ENCODE results near the gene KIAA1671.

The KIAA1671 gene

GRCh38 chr22:25030636-25031035 is 78.1 kb downstream of the KIAA1671 start:
- no peak overlapping the region for H3K4me3 ChIP-seq (ENCODE audit: low read depth in 1 of 2, low read length in 2 of 2)
- no peaks in the 10 kb centered on the region for H3K9me3 ChIP-seq (ENCODE audit: control insufficient read depth in 1 of 2, low read length in 2 of 2)
- no peak overlapping the region for H3K27ac ChIP-seq (ENCODE audit: low read length)
- peaks cover 0 to 7% of the 10 kb centered on the region in 2 donors for H3K4me1 ChIP-seq (ENCODE audit: control insufficient read depth in 1 of 2, insufficient read depth in 2 of 2, low read length in 2 of 2)
- no peaks in the 10 kb centered on the region for H3K36me3 ChIP-seq (ENCODE audit: control insufficient read depth in 1 of 2, insufficient read depth in 2 of 2, low read length in 2 of 2)
- H3K27me3 ChIP-seq (ENCODE audit: low read depth, low read length) = no peaks in the 10 kb centered on the region

GRCh38 chr22:25032066-25032465 is 79.5 kb downstream of the KIAA1671 start:
- Histone ChIP-seq H3K27ac (ENCODE audit: low read length) (no peak overlapping the region), H3K4me3 (ENCODE audit: low read depth in 1 of 2, low read length in 2 of 2) (no peak overlapping the region), H3K36me3 (ENCODE audit: control insufficient read depth in 1 of 2, insufficient read depth in 2 of 2, low read length in 2 of 2) (no peaks in the 10 kb centered on the region), H3K4me1 (ENCODE audit: control insufficient read depth in 1 of 2, insufficient read depth in 2 of 2, low read length in 2 of 2) (peaks cover 0 to 3% of the 10 kb centered on the region in 2 donors), H3K27me3 (ENCODE audit: low read depth, low read length) (no peaks in the 10 kb centered on the region), H3K9me3 (ENCODE audit: control insufficient read depth in 1 of 2, low read length in 2 of 2) (no peaks in the 10 kb centered on the region)

DNA sequence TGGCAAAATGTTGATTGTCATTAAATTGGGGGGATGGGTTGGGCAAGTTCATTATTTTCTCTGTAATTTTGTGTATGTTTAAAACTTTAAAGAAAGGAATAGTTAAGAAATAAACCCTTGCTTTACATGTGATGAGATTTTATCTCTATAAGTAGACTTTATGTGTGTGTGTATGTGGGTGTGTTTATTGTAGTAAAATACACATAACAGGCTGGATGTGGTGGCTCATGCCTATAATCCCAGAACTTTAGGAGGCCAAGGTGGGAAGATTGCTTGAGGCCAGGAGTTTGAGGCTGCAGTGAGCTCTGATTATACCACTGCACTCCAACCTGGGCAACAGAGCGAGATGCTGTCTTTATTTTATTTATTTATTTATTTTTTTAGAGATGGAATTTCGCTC is 83.2 kb downstream of the KIAA1671 start:
- no peak overlapping the region for H3K4me3 ChIP-seq (ENCODE audit: low read depth in 1 of 2, low read length in 2 of 2)
- H3K4me1 ChIP-seq (ENCODE audit: control insufficient read depth in 1 of 2, insufficient read depth in 2 of 2, low read length in 2 of 2) = no peaks in the 10 kb centered on the region
- H3K36me3 ChIP-seq (ENCODE audit: control insufficient read depth in 1 of 2, insufficient read depth in 2 of 2, low read length in 2 of 2) = peaks cover 0 to 17% of the 10 kb centered on the region in 2 donors
- no peak overlapping the region for H3K27ac ChIP-seq (ENCODE audit: low read length)
- no peaks in the 10 kb centered on the region for H3K27me3 ChIP-seq (ENCODE audit: low read depth, low read length)
- no peaks in the 10 kb centered on the region for H3K9me3 ChIP-seq (ENCODE audit: control insufficient read depth in 1 of 2, low read length in 2 of 2)

GRCh38 chr22:25038239-25038638 is 85.7 kb downstream of the KIAA1671 start:
- Histone ChIP-seq H3K27me3 (ENCODE audit: low read depth, low read length) (no peaks in the 10 kb centered on the region), H3K4me1 (ENCODE audit: control insufficient read depth in 1 of 2, insufficient read depth in 2 of 2, low read length in 2 of 2) (no peaks in the 10 kb centered on the region), H3K4me3 (ENCODE audit: low read depth in 1 of 2, low read length in 2 of 2) (no peak overlapping the region), H3K27ac (ENCODE audit: low read length) (no peak overlapping the region), H3K9me3 (ENCODE audit: control insufficient read depth in 1 of 2, low read length in 2 of 2) (no peaks in the 10 kb centered on the region), H3K36me3 (ENCODE audit: control insufficient read depth in 1 of 2, insufficient read depth in 2 of 2, low read length in 2 of 2) (peaks cover 0 to 23% of the 10 kb centered on the region in 2 donors)

DNA sequence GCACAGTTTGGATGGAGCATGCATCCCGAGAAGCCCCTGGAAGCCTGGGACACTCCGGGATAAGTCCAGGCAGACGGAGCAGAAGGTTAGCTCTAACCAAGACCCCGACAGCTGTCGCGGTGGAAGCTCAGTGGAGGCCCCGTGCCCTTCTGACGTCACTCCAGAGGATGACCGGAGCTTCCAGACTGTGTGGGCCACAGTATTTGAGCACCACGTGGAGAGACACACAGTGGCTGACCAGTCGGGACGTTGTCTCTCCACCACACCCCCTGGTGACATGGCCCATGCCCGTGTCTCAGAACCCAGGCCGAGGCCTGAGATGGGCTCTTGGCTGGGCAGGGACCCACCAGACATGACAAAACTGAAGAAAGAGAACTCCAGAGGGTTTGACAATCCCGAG is 86.3 kb downstream of the KIAA1671 start:
- no peak overlapping the region for H3K27ac ChIP-seq (ENCODE audit: low read length)
- H3K27me3 ChIP-seq (ENCODE audit: low read depth, low read length) = no peaks in the 10 kb centered on the region
- H3K9me3 ChIP-seq (ENCODE audit: control insufficient read depth in 1 of 2, low read length in 2 of 2) = no peaks in the 10 kb centered on the region
- no peaks in the 10 kb centered on the region for H3K4me1 ChIP-seq (ENCODE audit: control insufficient read depth in 1 of 2, insufficient read depth in 2 of 2, low read length in 2 of 2)
- H3K4me3 ChIP-seq (ENCODE audit: low read depth in 1 of 2, low read length in 2 of 2) = no peak overlapping the region
- H3K36me3 ChIP-seq (ENCODE audit: control insufficient read depth in 1 of 2, insufficient read depth in 2 of 2, low read length in 2 of 2) = peaks cover 0 to 23% of the 10 kb centered on the region in 2 donors

DNA sequence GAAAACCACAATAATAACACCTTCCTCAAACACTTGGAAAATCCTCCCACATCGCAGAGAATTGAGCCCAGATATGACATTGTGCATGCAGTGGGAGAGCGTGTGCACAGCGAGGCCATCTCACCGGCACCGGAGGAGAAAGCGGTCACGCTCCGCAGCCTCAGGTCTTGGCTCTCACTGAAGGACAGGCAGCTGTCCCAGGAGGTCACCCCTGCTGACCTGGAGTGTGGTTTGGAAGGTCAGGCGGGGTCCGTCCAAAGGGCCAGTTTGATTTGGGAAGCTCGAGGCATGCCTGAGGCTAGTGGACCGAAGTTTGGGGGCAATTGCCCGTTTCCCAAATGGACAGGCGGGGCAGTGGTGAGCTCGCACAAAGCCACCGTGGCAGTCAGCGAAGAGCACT is 86.7 kb downstream of the KIAA1671 start:
- no peak overlapping the region for H3K27ac ChIP-seq (ENCODE audit: low read length)
- no peaks in the 10 kb centered on the region for H3K9me3 ChIP-seq (ENCODE audit: control insufficient read depth in 1 of 2, low read length in 2 of 2)
- no peak overlapping the region for H3K4me3 ChIP-seq (ENCODE audit: low read depth in 1 of 2, low read length in 2 of 2)
- H3K27me3 ChIP-seq (ENCODE audit: low read depth, low read length) = no peaks in the 10 kb centered on the region
- H3K36me3 ChIP-seq (ENCODE audit: control insufficient read depth in 1 of 2, insufficient read depth in 2 of 2, low read length in 2 of 2) = peaks cover 0 to 23% of the 10 kb centered on the region in 2 donors
- H3K4me1 ChIP-seq (ENCODE audit: control insufficient read depth in 1 of 2, insufficient read depth in 2 of 2, low read length in 2 of 2) = no peaks in the 10 kb centered on the region

- Histone ChIP-seq H3K27ac (ENCODE audit: low read length) (no peak overlapping the region), H3K4me3 (ENCODE audit: low read depth in 1 of 2, low read length in 2 of 2) (no peak overlapping the region), H3K9me3 (ENCODE audit: control insufficient read depth in 1 of 2, low read length in 2 of 2) (no peaks in the 10 kb centered on the region), H3K27me3 (ENCODE audit: low read depth, low read length) (no peaks in the 10 kb centered on the region), H3K4me1 (ENCODE audit: control insufficient read depth in 1 of 2, insufficient read depth in 2 of 2, low read length in 2 of 2) (no peaks in the 10 kb centered on the region), H3K36me3 (ENCODE audit: control insufficient read depth in 1 of 2, insufficient read depth in 2 of 2, low read length in 2 of 2) (peaks cover 0 to 23% of the 10 kb centered on the region in 2 donors)
Measured at GRCh38 chr22:25039754-25040153, 87.2 kb downstream of the KIAA1671 start.

GRCh38 chr22:25045159-25045558 is 92.6 kb downstream of the KIAA1671 start:
- H3K9me3 ChIP-seq (ENCODE audit: control insufficient read depth in 1 of 2, low read length in 2 of 2) = no peaks in the 10 kb centered on the region
- H3K27ac ChIP-seq (ENCODE audit: low read length) = no peak overlapping the region
- H3K36me3 ChIP-seq (ENCODE audit: control insufficient read depth in 1 of 2, insufficient read depth in 2 of 2, low read length in 2 of 2) = peaks cover 5 to 7% of the 10 kb centered on the region in 2 donors
- no peaks in the 10 kb centered on the region for H3K27me3 ChIP-seq (ENCODE audit: low read depth, low read length)
- no peaks in the 10 kb centered on the region for H3K4me1 ChIP-seq (ENCODE audit: control insufficient read depth in 1 of 2, insufficient read depth in 2 of 2, low read length in 2 of 2)
- no peak overlapping the region for H3K4me3 ChIP-seq (ENCODE audit: low read depth in 1 of 2, low read length in 2 of 2)

GRCh38 chr22:25048071-25048470 is 95.6 kb downstream of the KIAA1671 start:
- no peak overlapping the region for H3K27ac ChIP-seq (ENCODE audit: low read length)
- H3K4me3 ChIP-seq (ENCODE audit: low read depth in 1 of 2, low read length in 2 of 2) = no peak overlapping the region
- H3K4me1 ChIP-seq (ENCODE audit: control insufficient read depth in 1 of 2, insufficient read depth in 2 of 2, low read length in 2 of 2) = no peaks in the 10 kb centered on the region
- H3K9me3 ChIP-seq (ENCODE audit: control insufficient read depth in 1 of 2, low read length in 2 of 2) = peaks cover 6 to 7% of the 10 kb centered on the region in 2 donors
- no peaks in the 10 kb centered on the region for H3K27me3 ChIP-seq (ENCODE audit: low read depth, low read length)
- H3K36me3 ChIP-seq (ENCODE audit: control insufficient read depth in 1 of 2, insufficient read depth in 2 of 2, low read length in 2 of 2) = peaks cover 6 to 10% of the 10 kb centered on the region in 2 donors

DNA sequence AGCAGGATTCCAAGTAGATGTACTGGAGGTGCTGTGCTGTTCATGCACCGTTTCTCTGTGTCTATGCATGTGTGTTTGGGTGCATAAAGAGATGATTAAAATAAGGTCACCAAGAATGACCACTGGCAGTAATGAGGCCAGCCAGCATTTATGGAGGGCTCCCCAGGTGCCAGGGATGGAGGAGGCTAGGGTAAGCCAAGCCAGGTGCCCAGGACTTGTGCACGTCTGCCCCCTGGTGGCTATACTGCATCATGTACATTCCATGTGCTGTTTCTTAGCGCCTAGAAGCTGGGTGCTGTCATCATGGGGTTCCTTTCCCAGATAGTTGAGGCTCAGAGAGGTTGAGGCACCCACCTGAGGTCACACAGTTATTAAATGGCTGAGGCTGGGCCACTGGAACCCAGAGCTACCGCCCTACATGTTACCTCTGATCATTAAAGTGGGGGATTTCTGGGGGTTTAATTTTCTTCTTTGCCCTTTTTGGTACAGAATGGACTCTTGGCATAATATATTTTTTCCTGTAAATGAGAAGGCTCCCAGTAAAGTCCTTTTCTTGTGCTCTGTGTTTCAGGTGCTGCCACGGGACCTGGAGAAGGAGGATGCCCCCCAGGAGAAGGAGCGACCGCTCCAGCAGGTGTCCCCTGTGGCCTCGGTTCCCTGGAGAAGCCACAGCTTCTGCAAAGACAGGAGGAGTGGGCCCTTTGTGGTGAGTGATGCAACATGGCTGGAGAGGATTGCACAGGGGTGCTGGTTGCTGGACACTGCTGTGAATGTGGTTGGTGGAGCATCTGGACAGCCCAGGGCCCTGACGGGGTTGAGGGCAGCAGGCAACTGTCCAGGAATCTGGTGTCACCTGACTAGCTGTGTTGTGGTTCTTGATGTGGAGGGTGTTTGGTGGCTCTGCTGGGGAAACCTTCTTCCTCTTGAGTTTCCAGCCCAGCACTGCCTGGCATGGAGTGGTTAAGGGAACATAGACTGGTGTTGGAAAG is 96.4 kb downstream of the KIAA1671 start:
- Histone ChIP-seq H3K4me3 (ENCODE audit: low read depth in 1 of 2, low read length in 2 of 2) (no peak overlapping the region), H3K9me3 (ENCODE audit: control insufficient read depth in 1 of 2, low read length in 2 of 2) (peaks cover 6 to 7% of the 10 kb centered on the region in 2 donors), H3K27me3 (ENCODE audit: low read depth, low read length) (no peaks in the 10 kb centered on the region), H3K4me1 (ENCODE audit: control insufficient read depth in 1 of 2, insufficient read depth in 2 of 2, low read length in 2 of 2) (no peaks in the 10 kb centered on the region), H3K27ac (ENCODE audit: low read length) (no peak overlapping the region), H3K36me3 (ENCODE audit: control insufficient read depth in 1 of 2, insufficient read depth in 2 of 2, low read length in 2 of 2) (peaks cover 6 to 10% of the 10 kb centered on the region in 2 donors)

DNA sequence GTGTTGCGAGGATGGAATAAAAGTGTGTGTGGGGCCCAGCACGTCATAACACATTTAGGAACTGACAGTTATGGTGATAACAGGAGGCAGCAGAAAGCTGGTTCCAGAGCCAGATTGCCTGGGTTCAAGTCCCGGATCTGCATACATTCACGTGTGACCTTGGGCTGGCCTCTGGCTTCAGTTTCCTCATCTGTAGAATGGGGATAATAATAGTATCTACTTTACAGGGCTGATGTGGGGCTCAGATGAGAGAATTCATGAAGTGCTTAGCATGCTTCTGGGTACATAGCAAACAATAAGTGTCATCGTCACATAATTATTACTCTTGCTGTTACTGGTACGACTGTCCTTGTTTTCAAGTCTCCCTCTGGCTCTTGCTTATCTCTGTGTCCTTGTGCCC is 97.3 kb downstream of the KIAA1671 start:
- peaks cover 6 to 7% of the 10 kb centered on the region in 2 donors for H3K9me3 ChIP-seq (ENCODE audit: control insufficient read depth in 1 of 2, low read length in 2 of 2)
- no peaks in the 10 kb centered on the region for H3K27me3 ChIP-seq (ENCODE audit: low read depth, low read length)
- H3K27ac ChIP-seq (ENCODE audit: low read length) = no peak overlapping the region
- peaks cover 6 to 10% of the 10 kb centered on the region in 2 donors for H3K36me3 ChIP-seq (ENCODE audit: control insufficient read depth in 1 of 2, insufficient read depth in 2 of 2, low read length in 2 of 2)
- no peak overlapping the region for H3K4me3 ChIP-seq (ENCODE audit: low read depth in 1 of 2, low read length in 2 of 2)
- H3K4me1 ChIP-seq (ENCODE audit: control insufficient read depth in 1 of 2, insufficient read depth in 2 of 2, low read length in 2 of 2) = no peaks in the 10 kb centered on the region
